ENCODE measurements around the gene MRPL37. TPM values are rescaled to one million over a fixed set of nuclear protein-coding genes. Genes with fewer than 3 reads are reported as not detected.
"Not testable (repeated sequence)": the region's sequence is repeated elsewhere in the genome, so short reads cannot be mapped to it uniquely, and the experiment has no call there.

Gene MRPL37
- total RNA-seq, 1 donor from 2014 or later: 88.9 TPM

- DNase-seq (ENCODE audit: low spot score): no peak
- ATAC-seq: peak; percentile 12
Measured at GRCh38 chr1:54218883-54219687, 19.1 kb downstream of the MRPL37 start.

GRCh38 chr1:54219688-54220003, 19.7 kb downstream of the MRPL37 start:
- ATAC-seq (no peak), DNase-seq (ENCODE audit: low spot score) (no peak)

GRCh38 chr1:54220004-54220811, 20.2 kb downstream of the MRPL37 start:
- DNase-seq (ENCODE audit: low spot score) (no peak), ATAC-seq (peak; percentile 64)

- DNase-seq (ENCODE audit: low spot score): no peak
- no peak for ATAC-seq
Measured at GRCh38 chr1:54221113-54221834, 21.3 kb downstream of the MRPL37 start.

GRCh38 chr1:54221867-54222484, 22.0 kb downstream of the MRPL37 start:
- ATAC-seq: no peak
- DNase-seq (ENCODE audit: low spot score): no peak

- no peak for DNase-seq (ENCODE audit: low spot score)
- ATAC-seq: no peak
Measured at GRCh38 chr1:54222711-54223110, 22.7 kb downstream of the MRPL37 start.

GRCh38 chr1:54223441-54224202, 23.7 kb downstream of the MRPL37 start:
- ATAC-seq: no peak
- no peak for DNase-seq (ENCODE audit: low spot score)

GRCh38 chr1:54224233-54224632, 24.3 kb downstream of the MRPL37 start:
- ATAC-seq (no peak), DNase-seq (ENCODE audit: low spot score) (no peak)

- DNase-seq (ENCODE audit: low spot score): no peak
- ATAC-seq: no peak
Measured at GRCh38 chr1:54225378-54225777, 25.4 kb downstream of the MRPL37 start.

GRCh38 chr1:54225986-54226559, 26.1 kb downstream of the MRPL37 start:
- DNase-seq (ENCODE audit: low spot score): no peak
- ATAC-seq: no peak

GRCh38 chr1:54227091-54227602, 27.2 kb downstream of the MRPL37 start:
- DNase-seq (ENCODE audit: low spot score): no peak
- ATAC-seq: peak; percentile 14

- no peak for ATAC-seq
Measured at GRCh38 chr1:54227891-54228310, 27.9 kb downstream of the MRPL37 start.

GRCh38 chr1:54228638-54229079, 28.7 kb downstream of the MRPL37 start:
- ATAC-seq: peak; percentile 12
- DNase-seq (ENCODE audit: low spot score): no peak

More at GRCh38 chr1:54227891-54228310, 27.9 kb downstream of the MRPL37 start:
- no peak for DNase-seq (ENCODE audit: low spot score)

- no peak for DNase-seq (ENCODE audit: low spot score)
- ATAC-seq: peak; percentile 25
Measured at GRCh38 chr1:54229281-54229891, 29.4 kb downstream of the MRPL37 start.

GRCh38 chr1:54230507-54231339, 30.8 kb downstream of the MRPL37 start:
- no peak for ATAC-seq
- no peak for DNase-seq (ENCODE audit: low spot score)

GRCh38 chr1:54233196-54233595, 33.2 kb downstream of the MRPL37 start:
- ATAC-seq: not testable (repeated sequence)

GRCh38 chr1:54234284-54234683, 34.3 kb downstream of the MRPL37 start:
- DNase-seq (ENCODE audit: low spot score) (no peak), ATAC-seq (no peak)

More at GRCh38 chr1:54233196-54233595, 33.2 kb downstream of the MRPL37 start:
- not testable (repeated sequence) for DNase-seq (ENCODE audit: low spot score)

GRCh38 chr1:54237586-54237985, 37.6 kb downstream of the MRPL37 start:
- no peak for DNase-seq (ENCODE audit: low spot score)
- no peak for ATAC-seq

Data from left lobe of liver (tissue), 2 donors.